SK-N-SH (cell line): ENCODE results near the gene HCAR2. TPM values are rescaled to one million over a fixed set of nuclear protein-coding genes. Genes with fewer than 3 reads are reported as not detected.

Experiments
- CTCF ChIA-PET: fragments of 300-600, 350-600 bp; formaldehyde crosslinking; extraction: SDS; loops from one replicate; lab custom pipeline; 2021; lab: Yijun Ruan, JAX
- POLR2A ChIA-PET: fragments of 350-600 bp; sonication (Branson Sonifier 250); formaldehyde crosslinking; extraction: SDS; loops from one replicate; lab custom pipeline; 2020; ENCODE audit warnings: antibody characterized with exemption, inconsistent platforms; lab: Yijun Ruan, JAX
- DNase-seq: peaks from one replicate; pipeline ENCODE4 v3.0.0; 2012
- H2AFZ ChIP-seq: fragments of 200-600 bp; sonication (generic); 2 replicates; pipeline ENCODE4 v1.8.1; 2016; ENCODE audit warnings: antibody characterized with exemption, mild to moderate bottlenecking, low read depth
- H3F3A ChIP-seq: fragments of 200-600 bp; sonication (generic); replicated peaks from 2 replicates; pipeline ENCODE3; 2016; ENCODE audit warnings: antibody characterized with exemption, mild to moderate bottlenecking; ENCODE audit not compliant: insufficient read depth
- H3K27ac ChIP-seq, 2 experiments: fragments of 200-500 bp in 1 of 2; fragments of 200-600 bp in 1 of 2; sonication (Bioruptor generic) in 1 of 2; sonication (generic), shearing (Covaris generic) in 1 of 2; 2 replicates each; pipeline versions ENCODE4 v1.5.1 to v1.6.1; 2014 to 2016; ENCODE audit warnings: low read depth in 2 of 2, inconsistent platforms in 1 of 2, low read length in 1 of 2, mild to moderate bottlenecking in 1 of 2, mixed read lengths in 1 of 2
- H3K27me3 ChIP-seq: fragments of 200-600 bp; sonication (generic), shearing (Covaris generic); 2 replicates; pipeline ENCODE4 v1.6.1; 2016; ENCODE audit warnings: mixed run types; ENCODE audit not compliant: insufficient read depth
- H3K36me3 ChIP-seq, 2 experiments: fragments of 200-500 bp in 1 of 2; fragments of 200-600 bp in 1 of 2; sonication (Bioruptor generic) in 1 of 2; sonication (generic) in 1 of 2; replicated peaks in 1 of 2; 2 replicates each; pipeline versions ENCODE3 to v1.5.1; 2014 to 2016; ENCODE audit warnings: low read length in 1 of 2, mild to moderate bottlenecking in 1 of 2; ENCODE audit not compliant: insufficient read depth in 2 of 2, control insufficient read depth in 1 of 2
- H3K4me1 ChIP-seq, 2 experiments: fragments of 200-500 bp in 1 of 2; fragments of 200-600 bp in 1 of 2; sonication (Bioruptor generic) in 1 of 2; sonication (generic), shearing (Covaris generic) in 1 of 2; 2 replicates each; pipeline versions ENCODE4 v1.5.1 to v1.6.1; 2014 to 2016; ENCODE audit warnings: low read depth in 1 of 2, low read length in 1 of 2, mixed run types in 1 of 2; ENCODE audit not compliant: insufficient read depth in 2 of 2, control insufficient read depth in 1 of 2
- H3K4me2 ChIP-seq: fragments of 200-600 bp; sonication (generic), shearing (Covaris generic); 2 replicates; pipeline ENCODE4 v1.6.1; 2017; ENCODE audit warnings: mixed run types
- H3K4me3 ChIP-seq, 2 experiments: fragments of 200-500 bp in 1 of 2; fragments of 200-600 bp in 1 of 2; sonication (Bioruptor generic) in 1 of 2; sonication (generic), shearing (Covaris generic) in 1 of 2; 2 replicates each; pipeline versions ENCODE4 v1.5.1 to v1.8.1; 2014 to 2016; ENCODE audit warnings: low read depth in 2 of 2, inconsistent platforms in 1 of 2, low read length in 1 of 2, mild to moderate bottlenecking in 1 of 2, mixed read lengths in 1 of 2, moderate library complexity in 1 of 2
- H3K79me2 ChIP-seq: fragments of 200-600 bp; sonication (generic); 2 replicates; pipeline ENCODE4 v1.8.1; 2017; ENCODE audit warnings: mild to moderate bottlenecking; ENCODE audit not compliant: insufficient read depth
- H3K9ac ChIP-seq: fragments of 200-600 bp; sonication (generic); 2 replicates; pipeline ENCODE4 v1.6.1; 2017; ENCODE audit warnings: mixed run types
- H3K9me2 ChIP-seq: fragments of 200-600 bp; sonication (generic); 2 replicates; pipeline ENCODE4 v1.6.1; 2017; ENCODE audit warnings: mixed run types
- H3K9me3 ChIP-seq: fragments of 200-600 bp; sonication (generic); 2 replicates; pipeline ENCODE4 v1.6.1; 2017; ENCODE audit warnings: mixed run types, mild to moderate bottlenecking, moderate library complexity
- H4K20me1 ChIP-seq: fragments of 200-600 bp; sonication (generic); 2 replicates; pipeline ENCODE4 v1.6.1; 2017; ENCODE audit warnings: mild to moderate bottlenecking, mixed run types; ENCODE audit not compliant: insufficient read depth
- CHD2 ChIP-seq: fragments of 150-350 bp; IDR thresholded peaks from 2 replicates; pipeline ENCODE4 v1.6.1; 2018; ENCODE audit warnings: low read length; ENCODE audit not compliant: partially characterized antibody
- CTCF ChIP-seq: fragments of 200-600 bp; sonication (generic); IDR thresholded peaks from 2 replicates; pipeline ENCODE4 v1.6.1; 2017; ENCODE audit warnings: antibody characterized with exemption, mild to moderate bottlenecking, moderate library complexity
- FOXJ3 ChIP-seq: sonication (generic); formaldehyde crosslinking; IDR thresholded peaks from 2 replicates; pipeline ENCODE4 v1.5.1; 2020; ENCODE audit warnings: mild to moderate bottlenecking, missing genetic modification reagents
- FOXM1 ChIP-seq: IDR thresholded peaks from 2 replicates; pipeline ENCODE4 v1.4.0; 2012; ENCODE audit warnings: low read depth, mild to moderate bottlenecking
- GABPA ChIP-seq: IDR thresholded peaks from 2 replicates; pipeline ENCODE4 v1.4.0; 2012; ENCODE audit warnings: low read depth, mild to moderate bottlenecking
- GATA2 ChIP-seq: sonication (generic); formaldehyde crosslinking; IDR thresholded peaks from 2 replicates; pipeline ENCODE4 v1.5.0; 2020; ENCODE audit warnings: mild to moderate bottlenecking, missing genetic modification reagents
- MEF2A ChIP-seq: IDR thresholded peaks from 2 replicates; pipeline ENCODE4 v1.4.0; 2012; ENCODE audit warnings: low read depth, borderline replicate concordance
- NFIC ChIP-seq: IDR thresholded peaks from 2 replicates; pipeline ENCODE4 v1.4.0; 2012; ENCODE audit warnings: borderline replicate concordance
- PBX3 ChIP-seq: IDR thresholded peaks from 2 replicates; pipeline ENCODE4; 2012
- POLR2AphosphoS5 ChIP-seq: IDR thresholded peaks from 2 replicates; pipeline ENCODE4 v1.6.1; 2012; ENCODE audit warnings: low read depth, low read length
- RAD21 ChIP-seq: IDR thresholded peaks from 2 replicates; pipeline ENCODE4 v1.6.1; 2012; ENCODE audit warnings: mild to moderate bottlenecking, low read length
- RCOR1 ChIP-seq: fragments of 150-350 bp; IDR thresholded peaks from 2 replicates; pipeline ENCODE4 v1.6.1; 2017; ENCODE audit warnings: antibody characterized with exemption, low read length
- RFX5 ChIP-seq: IDR thresholded peaks from 2 replicates; pipeline ENCODE4 v1.6.1; 2012; ENCODE audit warnings: mild to moderate bottlenecking, improper control_type of control experiment, low read length
- SMC3 ChIP-seq: IDR thresholded peaks from 2 replicates; pipeline ENCODE4 v1.6.1; 2012; ENCODE audit warnings: low read depth, low read length, improper control_type of control experiment
- TEAD4 ChIP-seq: IDR thresholded peaks from 2 replicates; pipeline ENCODE4 v1.4.0; 2012; ENCODE audit warnings: mild to moderate bottlenecking, borderline replicate concordance; ENCODE audit not compliant: insufficient read depth
- USF1 ChIP-seq: IDR thresholded peaks from 2 replicates; pipeline ENCODE4 v1.4.0; 2012; ENCODE audit warnings: low read depth, borderline replicate concordance
- USF2 ChIP-seq: fragments of 150-350 bp; IDR thresholded peaks from 2 replicates; pipeline ENCODE4 v1.6.1; 2017; ENCODE audit warnings: antibody characterized with exemption, low read length, low read depth, borderline replicate concordance
- YY1 ChIP-seq: IDR thresholded peaks from 2 replicates; pipeline ENCODE4 v1.4.0; 2012; ENCODE audit warnings: low read depth, mild to moderate bottlenecking
- ZBTB33 ChIP-seq: IDR thresholded peaks from 2 replicates; pipeline ENCODE4 v1.4.0; 2012; ENCODE audit warnings: low read depth, borderline replicate concordance
- WGBS: methylation state at CpG from one replicate; pipeline ENCODE4 v1.1.6; 2017; ENCODE audit warnings: low lambda C conversion rate; 5-methylcytosine and 5-hydroxymethylcytosine counted together
- polyA plus RNA-seq, 3 experiments: library from polyadenylated mRNA; depleted of rRNA; stranded (reverse); fragments of >200 nt; gene quantifications; 2 replicates each; pipeline ENCODE4 v1.2.3, GENCODE V29; 2012

Gene HCAR2
- polyA plus RNA-seq, 1 of the 3 experiments (the other 2 are of a cell fraction), result not detected

GRCh38 chr12:122688291-122688690, 14.9 kb downstream of the HCAR2 start:
- Histone ChIP-seq H3K9ac (no peak overlapping the region), H3K4me1 (no peaks in the 10 kb centered on the region), H3K4me2 (no peak overlapping the region), H3K27me3 (no peaks in the 10 kb centered on the region), H4K20me1 (no peaks in the 10 kb centered on the region), H3K79me2 (no peaks in the 10 kb centered on the region), H3F3A (no peaks in the 10 kb centered on the region), H3K4me3 (no peak overlapping the region), H3K36me3 (no peaks in the 10 kb centered on the region), H3K27ac (no peak overlapping the region), H3K9me3 (no peaks in the 10 kb centered on the region), H3K9me2 (no peaks in the 10 kb centered on the region), H2AFZ (no peak overlapping the region)
- DNase-seq, result no peak
- CTCF ChIA-PET, result no interaction called here
- POLR2A ChIA-PET, result no interaction called here
- 98% methylated on average over 3 of the region's 3 CpGs for WGBS
- TF ChIP-seq YY1 (no peak), TEAD4 (no peak), USF1 (no peak), GATA2 (CRISPR knock-in tag) (no peak), GABPA (no peak), RAD21 (no peak), NFIC (no peak), FOXM1 (no peak), POLR2AphosphoS5 (no peak), PBX3 (no peak), ZBTB33 (no peak), CHD2 (no peak), RCOR1 (no peak), USF2 (no peak), RFX5 (no peak), MEF2A (no peak), FOXJ3 (no peak), CTCF (no peak), SMC3 (no peak)
